ENCODE measurements around the gene TNN.

TNN gene

DNA sequence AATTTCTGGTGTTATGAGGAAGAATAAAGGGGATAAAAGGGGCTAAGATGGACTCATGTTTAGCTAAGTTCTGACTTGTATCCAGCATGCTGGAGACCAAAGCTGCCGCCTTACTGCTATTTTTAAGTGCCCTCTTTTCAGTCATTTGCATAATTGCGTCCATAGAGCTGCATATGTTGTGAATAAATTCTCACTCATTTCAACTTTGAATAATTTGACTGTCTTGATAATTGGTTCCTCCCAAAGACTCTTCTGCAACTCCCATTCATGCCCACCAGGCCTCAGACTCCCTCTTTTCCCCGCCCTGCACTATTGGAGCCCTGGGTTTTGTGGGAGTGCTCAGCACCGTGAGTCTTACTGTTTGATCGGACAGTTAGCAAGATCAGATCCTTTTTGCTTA is 79.9 kb downstream of the TNN start:
- Histone ChIP-seq H3K27ac (replicated peaks) (no peak overlapping the region), H3K27me3 (ENCODE audit: insufficient read depth, poor library complexity, severe bottlenecking) (peaks cover under 1% of the 10 kb centered on the region), H3K4me3 (replicated peaks; ENCODE audit: insufficient read depth, low read length) (no peak overlapping the region)
- DNase-seq (ENCODE audit: low read depth in 1 of 2, low spot score in 1 of 2), result no peak
- TF ChIP-seq, protein P1, sequence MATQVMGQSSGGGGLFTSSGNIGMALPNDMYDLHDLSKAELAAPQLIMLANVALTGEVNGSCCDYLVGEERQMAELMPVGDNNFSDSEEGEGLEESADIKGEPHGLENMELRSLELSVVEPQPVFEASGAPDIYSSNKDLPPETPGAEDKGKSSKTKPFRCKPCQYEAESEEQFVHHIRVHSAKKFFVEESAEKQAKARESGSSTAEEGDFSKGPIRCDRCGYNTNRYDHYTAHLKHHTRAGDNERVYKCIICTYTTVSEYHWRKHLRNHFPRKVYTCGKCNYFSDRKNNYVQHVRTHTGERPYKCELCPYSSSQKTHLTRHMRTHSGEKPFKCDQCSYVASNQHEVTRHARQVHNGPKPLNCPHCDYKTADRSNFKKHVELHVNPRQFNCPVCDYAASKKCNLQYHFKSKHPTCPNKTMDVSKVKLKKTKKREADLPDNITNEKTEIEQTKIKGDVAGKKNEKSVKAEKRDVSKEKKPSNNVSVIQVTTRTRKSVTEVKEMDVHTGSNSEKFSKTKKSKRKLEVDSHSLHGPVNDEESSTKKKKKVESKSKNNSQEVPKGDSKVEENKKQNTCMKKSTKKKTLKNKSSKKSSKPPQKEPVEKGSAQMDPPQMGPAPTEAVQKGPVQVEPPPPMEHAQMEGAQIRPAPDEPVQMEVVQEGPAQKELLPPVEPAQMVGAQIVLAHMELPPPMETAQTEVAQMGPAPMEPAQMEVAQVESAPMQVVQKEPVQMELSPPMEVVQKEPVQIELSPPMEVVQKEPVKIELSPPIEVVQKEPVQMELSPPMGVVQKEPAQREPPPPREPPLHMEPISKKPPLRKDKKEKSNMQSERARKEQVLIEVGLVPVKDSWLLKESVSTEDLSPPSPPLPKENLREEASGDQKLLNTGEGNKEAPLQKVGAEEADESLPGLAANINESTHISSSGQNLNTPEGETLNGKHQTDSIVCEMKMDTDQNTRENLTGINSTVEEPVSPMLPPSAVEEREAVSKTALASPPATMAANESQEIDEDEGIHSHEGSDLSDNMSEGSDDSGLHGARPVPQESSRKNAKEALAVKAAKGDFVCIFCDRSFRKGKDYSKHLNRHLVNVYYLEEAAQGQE (IDR thresholded peaks at IDR 0.05; ENCODE audit: insufficient replicate concordance, low read depth), result no peak
- TF ChIP-seq POLR2AphosphoS5 (IDR thresholded peaks at IDR 0.05; ENCODE audit: low read depth) (no peak), SPI1 (IDR thresholded peaks at IDR 0.05; ENCODE audit: borderline replicate concordance, low read depth) (no peak), GABPA (IDR thresholded peaks at IDR 0.05; ENCODE audit: low read depth) (no peak)
- TF ChIP-seq, protein P2, sequence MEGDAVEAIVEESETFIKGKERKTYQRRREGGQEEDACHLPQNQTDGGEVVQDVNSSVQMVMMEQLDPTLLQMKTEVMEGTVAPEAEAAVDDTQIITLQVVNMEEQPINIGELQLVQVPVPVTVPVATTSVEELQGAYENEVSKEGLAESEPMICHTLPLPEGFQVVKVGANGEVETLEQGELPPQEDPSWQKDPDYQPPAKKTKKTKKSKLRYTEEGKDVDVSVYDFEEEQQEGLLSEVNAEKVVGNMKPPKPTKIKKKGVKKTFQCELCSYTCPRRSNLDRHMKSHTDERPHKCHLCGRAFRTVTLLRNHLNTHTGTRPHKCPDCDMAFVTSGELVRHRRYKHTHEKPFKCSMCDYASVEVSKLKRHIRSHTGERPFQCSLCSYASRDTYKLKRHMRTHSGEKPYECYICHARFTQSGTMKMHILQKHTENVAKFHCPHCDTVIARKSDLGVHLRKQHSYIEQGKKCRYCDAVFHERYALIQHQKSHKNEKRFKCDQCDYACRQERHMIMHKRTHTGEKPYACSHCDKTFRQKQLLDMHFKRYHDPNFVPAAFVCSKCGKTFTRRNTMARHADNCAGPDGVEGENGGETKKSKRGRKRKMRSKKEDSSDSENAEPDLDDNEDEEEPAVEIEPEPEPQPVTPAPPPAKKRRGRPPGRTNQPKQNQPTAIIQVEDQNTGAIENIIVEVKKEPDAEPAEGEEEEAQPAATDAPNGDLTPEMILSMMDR (IDR thresholded peaks at IDR 0.05; ENCODE audit: insufficient read depth, low read length), result no peak

DNA sequence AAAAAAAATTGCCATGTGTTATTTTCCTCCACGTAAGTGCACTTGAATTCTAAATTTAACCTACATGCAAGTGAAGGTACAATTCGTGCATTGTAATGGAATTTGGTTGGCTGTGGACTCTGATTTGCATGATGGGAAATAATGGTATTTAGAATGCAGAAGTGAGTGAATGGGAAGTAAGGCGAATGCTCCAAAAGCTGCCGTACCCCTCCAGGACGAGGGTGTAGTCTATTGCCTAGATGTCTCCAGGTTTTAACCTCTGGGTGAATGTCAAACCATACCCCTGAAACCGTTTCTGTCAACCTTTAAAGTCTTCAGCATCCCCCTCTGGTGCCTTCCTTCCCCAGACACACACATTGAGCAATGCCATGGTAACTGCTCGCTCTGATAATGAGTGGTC is 80.4 kb downstream of the TNN start:
- TF ChIP-seq GABPA (IDR thresholded peaks at IDR 0.05; ENCODE audit: low read depth), result no peak
- TF ChIP-seq POLR2AphosphoS5 (IDR thresholded peaks at IDR 0.05; ENCODE audit: low read depth), result no peak
- TF ChIP-seq, protein P1 (IDR thresholded peaks at IDR 0.05; ENCODE audit: insufficient replicate concordance, low read depth), result no peak
- TF ChIP-seq, protein P2 (IDR thresholded peaks at IDR 0.05; ENCODE audit: insufficient read depth, low read length), result no peak
- no peak for TF ChIP-seq SPI1 (IDR thresholded peaks at IDR 0.05; ENCODE audit: borderline replicate concordance, low read depth)
- Histone ChIP-seq H3K27me3 (ENCODE audit: insufficient read depth, poor library complexity, severe bottlenecking) (peaks cover 2% of the 10 kb centered on the region), H3K4me3 (replicated peaks; ENCODE audit: insufficient read depth, low read length) (no peak overlapping the region), H3K27ac (replicated peaks) (no peak overlapping the region)
- DNase-seq (ENCODE audit: low read depth in 1 of 2, low spot score in 1 of 2), result no peak

DNA sequence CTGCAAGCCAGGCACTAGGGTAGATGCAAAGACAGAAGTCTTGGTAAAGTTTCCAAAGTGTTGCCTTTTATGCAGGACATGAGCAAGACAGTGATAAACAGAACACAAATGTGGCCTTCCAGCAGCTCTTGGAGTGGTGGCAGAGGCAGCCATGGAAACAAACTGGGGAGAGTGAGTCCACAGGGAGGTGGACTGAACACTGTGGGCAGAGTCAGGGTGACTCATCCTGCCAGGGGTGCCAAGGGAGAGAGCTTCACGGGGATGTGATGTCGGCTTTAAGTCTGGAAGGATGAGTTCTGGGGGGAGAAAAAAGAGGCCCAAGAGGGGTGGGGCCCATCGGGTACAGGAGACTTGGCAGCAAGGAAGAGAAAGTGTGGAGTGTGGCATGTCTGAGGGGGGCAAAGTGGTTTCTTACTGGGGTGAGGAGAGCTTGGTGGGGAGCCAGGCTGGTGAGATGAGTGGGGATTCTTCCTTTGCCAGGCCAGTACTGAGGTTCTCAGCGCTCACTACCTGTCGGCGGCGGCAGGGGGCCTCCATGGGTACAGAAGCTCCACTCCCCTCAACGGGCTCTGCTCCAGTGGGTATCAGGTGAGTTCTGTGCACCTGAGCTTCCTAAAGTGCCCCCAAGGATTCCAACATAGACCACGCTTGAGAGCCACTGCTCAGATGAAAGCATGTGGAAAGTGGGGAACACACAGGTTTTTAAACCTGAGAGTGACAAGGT is 83.1 kb downstream of the TNN start:
- TF ChIP-seq, protein P1 (IDR thresholded peaks at IDR 0.05; ENCODE audit: insufficient replicate concordance, low read depth), result no peak
- TF ChIP-seq SPI1 (IDR thresholded peaks at IDR 0.05; ENCODE audit: borderline replicate concordance, low read depth), result no peak
- TF ChIP-seq POLR2AphosphoS5 (IDR thresholded peaks at IDR 0.05; ENCODE audit: low read depth), result no peak
- TF ChIP-seq, protein P2 (IDR thresholded peaks at IDR 0.05; ENCODE audit: insufficient read depth, low read length), result no peak
- no peak for TF ChIP-seq GABPA (IDR thresholded peaks at IDR 0.05; ENCODE audit: low read depth)
- no peak for DNase-seq (ENCODE audit: low read depth in 1 of 2, low spot score in 1 of 2)
- H3K4me3 ChIP-seq (replicated peaks; ENCODE audit: insufficient read depth, low read length), result no peak overlapping the region
- H3K27me3 ChIP-seq (ENCODE audit: insufficient read depth, poor library complexity, severe bottlenecking), result peaks cover 2% of the 10 kb centered on the region
- no peak overlapping the region for H3K27ac ChIP-seq (replicated peaks)

Measured in HL-60 (cell line).